Heart right ventricle (tissue), 16 donors: Measurements from ENCODE around the gene PGM5. TPM values are rescaled to one million over a fixed set of nuclear protein-coding genes. Genes with fewer than 3 reads are reported as not detected.

Experiments used
- ATAC-seq, 8 donors: fragments of 200-7000 bp; cut with Tn5 transposase; one replicate each; pipeline ENCODE4 v1.9.1; 2020; ENCODE audit warnings: mild to moderate bottlenecking in 8 of 8, moderate library complexity in 8 of 8, moderate number of reproducible peaks in 1 of 8
- DNase-seq, 2 donors: peaks; one replicate each; pipeline ENCODE4 v3.0.0-alpha.2; 2020
- H3K27ac ChIP-seq, 10 donors: fragments of 200-600 bp; sonication (generic) in 2 of 10; one replicate each; pipeline versions ENCODE4 v1.5.0 to v1.8.0; 2020 to 2022; ENCODE audit warnings: mild to moderate bottlenecking in 3 of 10
- H3K27me3 ChIP-seq, 7 donors: fragments of 200-600 bp; one replicate each; pipeline ENCODE4 v1.8.0; 2021 to 2022; ENCODE audit warnings: mild to moderate bottlenecking in 2 of 7
- H3K36me3 ChIP-seq, 9 donors: fragments of 200-600 bp; sonication (generic) in 1 of 9; one replicate each; pipeline versions ENCODE4 v1.5.0 to v1.8.0; 2020 to 2022; ENCODE audit warnings: mild to moderate bottlenecking in 2 of 9
- H3K4me1 ChIP-seq, 9 donors: fragments of 200-600 bp; sonication (generic) in 1 of 9; one replicate each; pipeline versions ENCODE4 v1.5.0 to v1.8.0; 2020 to 2022; ENCODE audit warnings: mild to moderate bottlenecking in 4 of 9
- H3K4me3 ChIP-seq, 10 donors: fragments of 200-600 bp; sonication (generic) in 2 of 10; one replicate each; pipeline versions ENCODE4 v1.5.0 to v1.8.0; 2020 to 2022; ENCODE audit warnings: mild to moderate bottlenecking in 7 of 10, moderate library complexity in 2 of 10
- H3K9me3 ChIP-seq, 11 donors: fragments of 200-600 bp in 10 of 11; sonication (generic) in 2 of 11; one replicate each; pipeline versions ENCODE4 v1.5.0 to v1.8.0; 2013 to 2022; ENCODE audit warnings: mild to moderate bottlenecking in 2 of 11, control low read depth in 1 of 11, moderate library complexity in 1 of 11
- WGBS, 2 donors: extraction: QIAGEN DNeasy Blood & Tissue Kit; methylation state at CpG; one replicate each; pipeline ENCODE4 v1.1.7; 2013; ENCODE audit warnings: inconsistent platforms in 1 of 2; 5-methylcytosine and 5-hydroxymethylcytosine counted together
- intact Hi-C, 10 donors: fragments of 100-400 bp; cut with DNase I; formaldehyde crosslinking; loops; one replicate each; pipeline versions ENCODE4 v1.11.1 to v1.14.2; 2022
- polyA plus RNA-seq, 2 donors: library from polyadenylated mRNA; stranded (reverse); fragments of 200-250 nt; gene quantifications; one replicate each; pipeline ENCODE4 v1.2.3, GENCODE V29; 2013
- total RNA-seq, 10 donors: library from RNA; stranded (reverse); fragmentation: NEBNext Ultra II Directional in 3 of 10; extraction: Animal tissue kit (Norgen Biotek cat#: 25700) in 3 of 10; gene quantifications; one replicate each; pipeline versions ENCODE4 v1.2.1 to v1.2.4, GENCODE V29; 2021 to 2023
- TF ChIP-seq, protein P1 (sequence below), 9 donors: fragments of 200-600 bp; sonication (generic) in 2 of 9; IDR thresholded peaks; one replicate each; pipeline versions ENCODE4 v1.5.0 to v1.8.0; 2021 to 2022; ENCODE audit warnings: antibody characterized with exemption in 9 of 9, mild to moderate bottlenecking in 5 of 9, moderate library complexity in 1 of 9
- donor health status: Arrhythmogenic right ventricular cardiomyopathy.
- donor health status: ischemic (EF 13 %, LVEDD 7.1; RV severe dilation, severe dysfunction).
- donor health status: healthy with polysubstance abuse.
- donor health status: DM: no; HTN: yes; CAD: no.
- donor health status: DM: no; HTN: no; CAD: no.
- donor health status: ischemic (EF 25% LVEDD 6.9; RV normal size, moderate dysfunction).
- donor health status: ischemic (EF 25% LVEDD 5.7; RV mildly dilated, moderate dysfunction).
- donor health status: healthy.
- donor health status: DM: yes; HTN: yes; CAD: no.
- donor health status: Ischemic cardiomyopathy.
- donor health status: ischemic (EF 35%, LVEDD 5.7; RV mildly dilated, moderate dysfunction).
- donor health status: nonischemic (EF 11% LVEDD 7.7; RV severe dilation, severe dysfunction).
- donor health status: DM: yes; HTN: yes; CAD: no.
- donor health status: PGD.
- donor health status: ischemic (EF 29% LVEDD 5.4; RV normal size, mild dysfunction).
- donor health status: nonischemic (EF 23%, LVEDD 6.1; RV moderate dilation, normal function).

PGM5 gene
- total and polyA plus RNA-seq, 12 donors: 26.8 to 245 (median 175) TPM

DNA sequence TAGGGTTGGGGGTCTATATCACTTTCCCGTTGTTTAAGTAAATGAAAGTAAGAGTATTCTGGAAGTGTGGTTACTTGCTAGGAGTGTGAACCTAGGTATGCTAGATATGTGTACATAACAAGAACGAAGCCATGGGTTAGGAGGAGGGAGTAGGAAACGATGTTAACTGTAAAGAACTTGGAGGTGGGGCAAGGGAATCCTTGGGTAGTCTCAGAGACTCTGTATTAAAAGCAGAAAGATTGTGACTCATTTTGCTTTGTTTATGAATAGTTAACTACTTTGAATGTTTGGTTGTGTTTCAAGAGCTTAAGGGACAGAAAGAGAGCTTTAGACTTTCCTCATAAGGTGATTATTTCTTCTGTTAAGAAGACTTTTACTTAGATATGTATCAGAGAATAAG lies 124.4 kb downstream of the PGM5 start:
- TF ChIP-seq, protein P1, sequence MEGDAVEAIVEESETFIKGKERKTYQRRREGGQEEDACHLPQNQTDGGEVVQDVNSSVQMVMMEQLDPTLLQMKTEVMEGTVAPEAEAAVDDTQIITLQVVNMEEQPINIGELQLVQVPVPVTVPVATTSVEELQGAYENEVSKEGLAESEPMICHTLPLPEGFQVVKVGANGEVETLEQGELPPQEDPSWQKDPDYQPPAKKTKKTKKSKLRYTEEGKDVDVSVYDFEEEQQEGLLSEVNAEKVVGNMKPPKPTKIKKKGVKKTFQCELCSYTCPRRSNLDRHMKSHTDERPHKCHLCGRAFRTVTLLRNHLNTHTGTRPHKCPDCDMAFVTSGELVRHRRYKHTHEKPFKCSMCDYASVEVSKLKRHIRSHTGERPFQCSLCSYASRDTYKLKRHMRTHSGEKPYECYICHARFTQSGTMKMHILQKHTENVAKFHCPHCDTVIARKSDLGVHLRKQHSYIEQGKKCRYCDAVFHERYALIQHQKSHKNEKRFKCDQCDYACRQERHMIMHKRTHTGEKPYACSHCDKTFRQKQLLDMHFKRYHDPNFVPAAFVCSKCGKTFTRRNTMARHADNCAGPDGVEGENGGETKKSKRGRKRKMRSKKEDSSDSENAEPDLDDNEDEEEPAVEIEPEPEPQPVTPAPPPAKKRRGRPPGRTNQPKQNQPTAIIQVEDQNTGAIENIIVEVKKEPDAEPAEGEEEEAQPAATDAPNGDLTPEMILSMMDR (IDR thresholded peaks at IDR 0.05): no peak
- 57 to 71% methylated on average over 3 of the region's 3 CpGs for WGBS, 2 donors
- Histone ChIP-seq H3K27me3 (no peaks in the 10 kb centered on the region), H3K36me3 (peaks cover 0 to 52% (median 13%) of the 10 kb centered on the region in 9 donors), H3K9me3 (peaks cover 0 to 8% (median 0%) of the 10 kb centered on the region in 11 donors), H3K27ac (peak overlapping the region in 3 of 10 donors; percentile 22 to 69 (median 69)), H3K4me3 (no peak overlapping the region), H3K4me1 (peaks cover 8 to 57% (median 29%) of the 10 kb centered on the region in 9 donors)
- DNase-seq (no peak), ATAC-seq (no peak)
- intact Hi-C loops: no loop called here

DNA sequence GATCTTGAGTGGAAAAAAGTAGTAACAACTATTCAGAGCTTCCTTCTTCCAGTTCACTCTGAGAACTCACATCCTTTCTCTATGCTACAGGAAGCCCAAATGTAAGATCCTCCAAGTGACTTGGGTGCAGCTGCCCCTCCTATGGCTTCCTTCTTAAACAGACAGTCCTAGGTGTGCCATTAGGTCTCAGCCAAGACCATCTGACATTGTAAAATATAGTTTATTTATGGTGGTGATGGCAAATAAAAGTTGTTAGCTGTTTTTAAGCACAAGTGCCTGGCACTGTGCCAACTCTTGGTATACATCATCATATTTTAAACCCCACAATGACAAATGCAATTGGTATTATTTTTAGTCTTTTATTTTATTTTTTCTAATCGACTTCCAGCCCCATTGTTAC lies 126.1 kb downstream of the PGM5 start:
- Histone ChIP-seq H3K27ac (peak overlapping the region in 8 of 10 donors; percentile 26 to 77 (median 57)), H3K4me1 (peaks cover 4 to 40% (median 14%) of the 10 kb centered on the region in 9 donors), H3K27me3 (no peaks in the 10 kb centered on the region), H3K9me3 (peaks cover 0 to 22% (median 8%) of the 10 kb centered on the region in 11 donors), H3K4me3 (no peak overlapping the region), H3K36me3 (peaks cover 0 to 67% (median 25%) of the 10 kb centered on the region in 9 donors)
- WGBS, 2 donors: 36 to 51% methylated on average over 1 of the region's 1 CpG
- intact Hi-C loops: no loop called here
- peak in 1 of 2 donors; percentile 10 for DNase-seq
- TF ChIP-seq, protein P1 (IDR thresholded peaks at IDR 0.05): no peak
- peak in 5 of 8 donors; percentile 75 to 87 (median 83) for ATAC-seq

GRCh38 chr9:68488126-68488525 lies 131.7 kb downstream of the PGM5 start:
- no peak overlapping the region for H3K4me3 ChIP-seq
- peaks cover 0 to 34% (median 14%) of the 10 kb centered on the region in 9 donors for H3K4me1 ChIP-seq
- H3K9me3 ChIP-seq: peaks cover 0 to 22% (median 8%) of the 10 kb centered on the region in 11 donors
- peaks cover 0 to 83% (median 20%) of the 10 kb centered on the region in 9 donors for H3K36me3 ChIP-seq
- H3K27ac ChIP-seq: peak overlapping the region in 5 of 10 donors; percentile 15 to 64 (median 36)
- no peaks in the 10 kb centered on the region for H3K27me3 ChIP-seq
- TF ChIP-seq, protein P1 (IDR thresholded peaks at IDR 0.05): no peak
- DNase-seq (no peak), ATAC-seq (peak in 1 of 8 donors; percentile 18)
- 30 to 33% methylated on average over 2 of the region's 2 CpGs for WGBS, 2 donors
- intact Hi-C loops: no loop called here

DNA sequence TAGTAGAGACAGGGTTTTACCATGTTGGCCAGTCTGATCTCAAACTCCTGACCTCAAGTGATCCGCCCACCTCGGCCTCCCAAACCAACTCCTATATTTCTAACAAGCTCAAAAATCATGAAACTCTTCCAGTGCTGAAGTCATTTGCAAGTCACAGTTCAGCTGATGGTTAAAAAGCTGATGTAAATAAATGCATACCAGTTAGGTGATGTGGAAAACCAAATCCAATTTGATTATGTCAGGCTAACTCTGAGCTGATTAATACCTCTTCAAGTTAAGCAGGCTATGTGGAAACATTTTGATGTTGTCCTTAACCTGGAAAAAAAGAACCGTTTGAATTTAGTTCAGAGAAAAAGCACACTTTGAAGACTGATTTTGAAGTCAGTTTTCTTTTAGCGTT lies 133.2 kb downstream of the PGM5 start:
- Histone ChIP-seq H3K9me3 (peaks cover 0 to 22% (median 8%) of the 10 kb centered on the region in 11 donors), H3K4me3 (no peak overlapping the region), H3K4me1 (peaks cover 0 to 42% (median 28%) of the 10 kb centered on the region in 9 donors), H3K27ac (peak overlapping the region in 2 of 10 donors; percentile 27 to 64), H3K27me3 (no peaks in the 10 kb centered on the region), H3K36me3 (peaks cover 0 to 81% (median 19%) of the 10 kb centered on the region in 9 donors)
- WGBS, 2 donors: 87 to 88% methylated on average over 4 of the region's 4 CpGs
- TF ChIP-seq, protein P1 (IDR thresholded peaks at IDR 0.05): no peak
- intact Hi-C loops: loop anchor here in 2 of 10 donors (5.0 to 10.0 kb wide), 3 partner anchors 47 to 135 kb away; partner anchors contain the start of gene PGM5 (in 1 of the 2)
- no peak for DNase-seq
- no peak for ATAC-seq
